GM15510 (cell line): Measurements from ENCODE around the gene GALNT10.

Source experiments
- POLR2A ChIP-seq: IDR thresholded peaks from 3 replicates; pipeline ENCODE4 v1.6.1; 2011; ENCODE audit warnings: borderline replicate concordance; ENCODE audit not compliant: insufficient read length; ENCODE audit errors: extremely low read depth

Gene GALNT10

GRCh38 chr5:154446195-154447088 lies 255.9 kb downstream of the GALNT10 start:
- TF ChIP-seq POLR2A: no peak

- TF ChIP-seq POLR2A: no peak
Observed at GRCh38 chr5:154447089-154447725, 256.7 kb downstream of the GALNT10 start.

- no peak for TF ChIP-seq POLR2A
Observed at GRCh38 chr5:154449786-154450185, 259.3 kb downstream of the GALNT10 start.

- no peak for TF ChIP-seq POLR2A
Observed at GRCh38 chr5:154451957-154452356, 261.4 kb downstream of the GALNT10 start.

- no peak for TF ChIP-seq POLR2A
Observed at GRCh38 chr5:154455585-154455984, 265.1 kb downstream of the GALNT10 start.

GRCh38 chr5:154456540-154456939 lies 266.0 kb downstream of the GALNT10 start:
- no peak for TF ChIP-seq POLR2A

GRCh38 chr5:154459015-154459414 lies 268.5 kb downstream of the GALNT10 start:
- TF ChIP-seq POLR2A: no peak

- no peak for TF ChIP-seq POLR2A
Observed at GRCh38 chr5:154460172-154460571, 269.6 kb downstream of the GALNT10 start.

GRCh38 chr5:154461531-154461930 lies 271.0 kb downstream of the GALNT10 start:
- no peak for TF ChIP-seq POLR2A

- TF ChIP-seq POLR2A: no peak
Observed at GRCh38 chr5:154464438-154464837, 273.9 kb downstream of the GALNT10 start.

GRCh38 chr5:154465169-154465568 lies 274.6 kb downstream of the GALNT10 start:
- TF ChIP-seq POLR2A: no peak

GRCh38 chr5:154466147-154466546 lies 275.6 kb downstream of the GALNT10 start:
- no peak for TF ChIP-seq POLR2A

- no peak for TF ChIP-seq POLR2A
Observed at GRCh38 chr5:154466671-154467070, 276.1 kb downstream of the GALNT10 start.

GRCh38 chr5:154467655-154468354 lies 277.3 kb downstream of the GALNT10 start:
- no peak for TF ChIP-seq POLR2A

GRCh38 chr5:154470137-154470536 lies 279.6 kb downstream of the GALNT10 start:
- no peak for TF ChIP-seq POLR2A
